Epithelial cell of proximal tubule (primary cell): Measurements from ENCODE around the gene TRPC6. TPM values are rescaled to one million over a fixed set of nuclear protein-coding genes. Genes with fewer than 3 reads are reported as not detected.

ENCODE experiments used
- DNase-seq: peaks from one replicate; pipeline ENCODE4 v3.0.0-alpha.2; 2011; ENCODE audit warnings: low read depth
- H3K4me3 ChIP-seq: 2 replicates; pipeline ENCODE4 v1.5.1; 2011; ENCODE audit warnings: low read depth, mild to moderate bottlenecking, low read length
- total RNA-seq: library from RNA; depleted of rRNA; stranded (reverse); fragments of >200 nt; gene quantifications from 2 replicates; pipeline ENCODE4 v1.2.3, GENCODE V29; 2015
- TF ChIP-seq, protein P1 (sequence below): conservative IDR thresholded peaks from 2 replicates; pipeline ENCODE4 v1.5.1; 2012; ENCODE audit warnings: low read depth, mild to moderate bottlenecking, low read length

The TRPC6 gene
- total RNA-seq = 0.07 and 0.35 TPM in 2 replicates

DNA sequence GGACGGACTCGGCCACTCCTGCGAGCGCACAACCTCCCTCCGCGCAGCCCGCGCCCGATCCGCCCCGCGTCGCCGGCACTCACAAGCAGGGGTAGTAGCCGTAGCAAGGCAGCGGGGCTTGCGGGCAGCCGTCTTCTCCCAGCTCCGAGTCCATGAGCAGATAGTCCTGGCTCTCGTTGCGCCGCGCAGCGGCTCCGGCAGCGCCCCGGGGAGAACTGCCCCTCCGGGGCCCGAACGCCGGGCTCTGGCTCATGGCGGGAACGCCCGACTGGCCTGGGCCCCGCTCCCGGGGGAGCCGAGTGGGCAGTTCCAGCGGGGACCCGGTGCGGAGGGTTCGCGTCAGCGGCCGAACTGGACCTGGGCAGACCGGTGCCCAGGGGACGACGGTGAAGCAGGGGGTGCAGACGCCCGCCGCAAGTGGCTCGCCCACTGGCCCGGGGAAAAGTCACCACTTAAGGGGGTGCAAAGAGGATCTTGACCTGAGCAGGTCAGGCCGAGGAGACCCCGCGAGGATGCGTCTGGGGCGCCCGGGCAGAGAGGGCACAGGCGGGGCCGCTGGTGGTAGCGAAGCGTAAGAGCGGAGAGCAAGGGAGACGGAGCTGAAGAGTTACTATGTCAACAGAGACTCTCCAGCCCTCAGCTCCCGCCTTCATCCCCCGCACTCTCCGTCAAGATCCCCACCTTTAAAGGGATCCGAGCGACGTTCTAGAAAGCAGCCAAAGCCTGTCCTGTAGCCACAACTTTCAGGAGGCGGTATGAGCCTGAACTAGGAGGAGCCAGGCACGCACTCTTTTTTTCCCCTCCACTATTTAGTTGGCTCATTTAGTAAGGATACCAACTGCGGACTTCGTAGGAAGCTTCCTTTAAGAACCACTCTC lies at the start of gene TRPC6:
Gene TRPC6, minus strand, starts transcription at position 757 of the 878 bp plus-strand sequence. Its CDS starts 504 bp downstream, at position 253.
- DNase-seq = no peak
- TF ChIP-seq, protein P1, sequence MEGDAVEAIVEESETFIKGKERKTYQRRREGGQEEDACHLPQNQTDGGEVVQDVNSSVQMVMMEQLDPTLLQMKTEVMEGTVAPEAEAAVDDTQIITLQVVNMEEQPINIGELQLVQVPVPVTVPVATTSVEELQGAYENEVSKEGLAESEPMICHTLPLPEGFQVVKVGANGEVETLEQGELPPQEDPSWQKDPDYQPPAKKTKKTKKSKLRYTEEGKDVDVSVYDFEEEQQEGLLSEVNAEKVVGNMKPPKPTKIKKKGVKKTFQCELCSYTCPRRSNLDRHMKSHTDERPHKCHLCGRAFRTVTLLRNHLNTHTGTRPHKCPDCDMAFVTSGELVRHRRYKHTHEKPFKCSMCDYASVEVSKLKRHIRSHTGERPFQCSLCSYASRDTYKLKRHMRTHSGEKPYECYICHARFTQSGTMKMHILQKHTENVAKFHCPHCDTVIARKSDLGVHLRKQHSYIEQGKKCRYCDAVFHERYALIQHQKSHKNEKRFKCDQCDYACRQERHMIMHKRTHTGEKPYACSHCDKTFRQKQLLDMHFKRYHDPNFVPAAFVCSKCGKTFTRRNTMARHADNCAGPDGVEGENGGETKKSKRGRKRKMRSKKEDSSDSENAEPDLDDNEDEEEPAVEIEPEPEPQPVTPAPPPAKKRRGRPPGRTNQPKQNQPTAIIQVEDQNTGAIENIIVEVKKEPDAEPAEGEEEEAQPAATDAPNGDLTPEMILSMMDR = no peak
- H3K4me3 ChIP-seq = peak within 1 kb of the TSS; percentile 32

DNA sequence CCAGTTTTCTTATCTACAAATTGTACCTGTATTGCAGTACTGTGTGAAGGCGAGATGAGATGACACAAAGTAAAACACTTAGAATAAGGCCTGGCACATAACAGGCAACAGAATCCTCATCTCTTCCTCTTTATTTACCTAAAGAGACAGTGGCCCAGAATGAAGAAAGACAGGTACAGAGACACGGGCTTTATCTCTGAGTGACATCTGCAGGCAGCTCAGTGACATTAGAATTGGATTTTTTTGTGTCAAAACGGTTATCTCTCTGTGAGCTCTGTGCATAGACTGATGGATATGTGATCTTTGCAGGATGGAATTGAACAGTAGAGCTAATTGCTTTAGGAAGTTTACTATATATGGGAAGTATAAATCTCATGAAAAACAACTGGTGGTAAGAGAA lies 36.2 kb upstream of the TRPC6 start:
- TF ChIP-seq, protein P1 = no peak
- H3K4me3 ChIP-seq = no peak overlapping the region
- no peak for DNase-seq

DNA sequence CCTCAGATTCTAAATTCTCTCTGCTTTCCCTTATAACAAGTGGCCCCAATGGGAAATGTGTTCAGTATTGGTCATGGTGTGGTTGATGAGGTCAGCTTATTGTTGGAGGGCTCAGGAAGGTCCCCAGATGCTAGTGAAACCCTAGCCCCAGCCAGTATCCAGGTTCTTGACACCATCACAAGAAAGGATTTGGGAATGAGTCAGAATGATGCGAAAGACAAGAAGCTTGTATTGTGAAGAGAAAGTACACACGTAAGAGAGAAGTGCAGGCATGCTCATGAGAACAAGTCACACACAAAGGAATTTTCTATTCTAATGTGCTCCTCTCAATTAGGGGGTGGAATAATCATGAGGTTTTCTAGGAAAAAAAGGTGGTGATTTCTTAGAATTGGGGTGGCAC lies 34.9 kb upstream of the TRPC6 start:
- DNase-seq = no peak
- H3K4me3 ChIP-seq = no peak overlapping the region
- TF ChIP-seq, protein P1 = no peak

DNA sequence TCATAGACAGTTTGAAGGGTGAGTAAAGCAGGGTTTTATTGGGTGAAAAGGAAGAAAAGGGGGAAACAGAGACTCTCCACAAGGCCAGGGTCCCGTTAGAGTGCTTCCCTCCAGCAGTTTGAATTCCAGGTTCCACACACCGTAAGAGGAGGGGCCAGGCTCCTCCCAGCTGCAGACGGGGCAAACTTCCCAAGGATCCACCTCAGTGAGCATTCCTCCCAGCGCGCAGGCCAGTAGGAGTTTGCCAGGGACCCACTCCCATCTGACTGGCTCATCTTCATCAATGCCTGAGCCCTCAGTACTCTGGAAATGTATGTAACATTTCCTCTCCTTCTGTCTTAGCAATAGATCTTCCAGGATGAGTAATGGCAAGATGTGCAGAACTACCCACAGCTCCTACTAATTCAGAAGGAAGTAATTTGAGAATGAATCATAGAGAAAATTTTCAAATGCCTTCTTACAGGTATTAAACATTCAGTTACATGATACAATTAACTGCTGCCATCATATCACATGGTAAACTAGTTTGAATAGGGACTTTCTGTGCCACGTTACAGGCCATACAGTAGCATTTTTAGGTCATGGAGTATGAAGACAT lies 34.0 kb upstream of the TRPC6 start:
- TF ChIP-seq, protein P1 = no peak
- no peak for DNase-seq
- no peak overlapping the region for H3K4me3 ChIP-seq

DNA sequence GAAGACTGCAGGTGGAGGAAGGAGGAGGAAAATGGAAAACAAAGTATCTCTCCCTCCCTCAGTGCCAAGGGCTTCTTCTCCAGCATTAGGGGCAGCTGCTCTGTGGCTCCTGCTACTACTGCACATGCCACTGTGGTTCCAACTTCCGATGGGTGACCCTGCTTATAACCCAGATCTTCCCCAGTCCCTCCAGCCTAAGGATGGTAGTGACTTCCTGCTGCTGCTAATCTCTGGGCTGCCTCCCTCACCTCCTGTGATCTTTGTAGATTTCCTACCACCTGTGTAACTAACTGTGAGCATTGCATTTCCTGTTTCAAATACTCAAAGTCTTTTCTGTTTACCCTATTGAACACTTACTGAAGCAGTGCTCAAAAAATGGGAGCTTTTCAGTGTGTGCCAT lies 28.7 kb upstream of the TRPC6 start:
- no peak overlapping the region for H3K4me3 ChIP-seq
- no peak for DNase-seq
- TF ChIP-seq, protein P1 = no peak

DNA sequence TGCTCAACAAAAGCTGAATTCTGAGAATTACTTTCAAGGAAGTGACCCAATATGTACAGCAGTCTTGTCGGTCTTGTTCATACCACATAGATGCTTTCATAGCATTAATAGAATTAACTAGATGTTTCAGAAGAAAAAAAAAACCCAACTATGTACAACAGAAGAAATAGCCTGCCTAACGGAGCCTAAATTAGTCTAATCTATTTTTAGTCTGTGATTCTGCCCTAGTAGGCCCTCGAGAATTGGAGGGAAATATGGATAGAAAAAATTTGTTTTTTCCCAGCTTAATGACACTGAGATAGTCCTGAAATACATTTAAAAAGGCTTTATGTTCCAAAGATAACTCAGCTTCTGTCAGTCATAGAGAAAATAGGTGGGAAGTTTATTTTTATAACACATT lies 17.1 kb upstream of the TRPC6 start:
- no peak overlapping the region for H3K4me3 ChIP-seq
- DNase-seq = no peak
- TF ChIP-seq, protein P1 = no peak
